ENCODE measurements around the gene ARFGEF3. TPM values are rescaled to one million over a fixed set of nuclear protein-coding genes. Genes with fewer than 3 reads are reported as not detected.
"Not testable (repeated sequence)": the region's sequence is repeated elsewhere in the genome, so short reads cannot be mapped to it uniquely, and the experiment has no call there.

ARFGEF3 gene
- total RNA-seq, 1 donor from 2014 or later: 40.1 TPM

DNA sequence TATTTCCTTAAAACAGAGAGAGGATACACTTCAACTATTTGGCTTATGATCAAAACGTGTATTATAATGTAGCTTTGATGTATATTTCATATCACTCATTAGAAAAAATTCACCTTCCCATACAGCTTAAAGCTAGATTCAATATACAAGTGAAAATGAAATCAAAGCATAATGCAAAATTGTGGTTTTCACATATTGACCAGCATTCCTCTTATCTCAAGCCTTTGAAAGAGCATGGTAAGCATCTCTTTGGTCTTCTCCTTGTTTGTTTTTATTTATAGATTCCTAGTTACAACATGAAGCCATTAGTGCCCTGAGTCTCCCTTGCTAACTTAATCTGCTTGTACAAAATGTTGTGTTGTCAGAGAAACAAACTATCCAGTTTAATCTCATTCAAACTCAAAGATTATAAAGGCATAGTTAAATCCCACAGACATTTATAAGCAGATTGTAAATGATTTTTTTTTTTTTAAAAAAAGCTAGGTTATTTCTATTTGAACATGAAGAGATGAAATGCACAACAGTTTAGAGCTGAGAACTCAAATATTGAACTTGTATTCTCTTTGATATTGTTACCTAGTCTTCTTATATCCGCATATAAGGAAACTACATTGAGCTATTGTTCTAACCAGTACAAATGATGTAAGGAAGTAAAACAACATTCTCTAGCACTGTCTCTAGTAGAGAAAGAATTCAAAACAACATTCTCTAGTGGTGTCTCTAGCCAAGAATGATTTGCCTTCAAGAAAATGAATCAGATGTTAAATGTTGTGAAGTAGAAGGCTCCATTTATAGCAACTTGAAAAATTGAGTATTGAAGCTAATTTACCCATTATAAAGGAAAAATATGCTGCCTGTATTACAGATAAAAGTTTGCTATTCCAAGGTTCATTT is 184.8 kb downstream of the ARFGEF3 start:
- no peak for DNase-seq (ENCODE audit: low spot score)

DNA sequence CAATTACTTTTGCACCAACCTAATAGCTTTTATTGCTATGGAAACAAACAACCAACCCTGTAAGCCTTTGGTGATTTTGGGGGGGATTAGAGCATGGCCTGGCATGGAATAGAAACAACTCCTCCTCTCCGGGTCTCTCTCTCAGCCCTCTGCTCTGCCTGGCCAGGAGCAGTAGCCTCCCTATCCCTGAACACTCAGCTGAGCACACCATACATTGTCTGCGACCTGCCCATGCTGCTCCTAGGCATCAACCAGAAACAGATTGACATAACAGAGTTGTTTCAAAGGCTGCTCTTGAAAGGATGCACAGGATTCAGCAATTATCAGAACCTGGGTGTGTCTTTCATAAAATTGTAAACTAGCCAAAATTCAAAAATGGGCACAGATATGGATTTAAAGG is 186.1 kb downstream of the ARFGEF3 start:
- DNase-seq (ENCODE audit: low spot score): no peak

DNA sequence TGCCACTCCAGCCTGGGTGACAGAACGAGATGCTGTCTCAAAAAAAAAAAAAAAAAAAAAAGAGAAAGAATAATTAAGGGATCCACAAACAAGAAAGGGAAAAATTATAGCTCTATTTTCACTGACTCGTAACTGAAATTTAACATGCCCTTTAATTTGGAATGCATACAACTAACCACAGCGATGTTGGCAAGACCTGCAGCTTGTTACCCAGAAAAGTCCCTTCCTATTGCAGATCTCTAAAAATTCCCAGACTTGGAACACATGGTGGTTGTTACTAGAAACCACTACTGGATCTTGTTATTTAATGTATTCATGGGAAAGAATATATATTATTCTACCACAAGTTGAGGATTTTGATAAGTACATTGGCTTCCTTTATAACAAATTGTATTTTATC is 188.2 kb downstream of the ARFGEF3 start:
- DNase-seq (ENCODE audit: low spot score): no peak

GRCh38 chr6:138357928-138358327 is 196.2 kb downstream of the ARFGEF3 start:
- DNase-seq (ENCODE audit: low spot score): no peak

DNA sequence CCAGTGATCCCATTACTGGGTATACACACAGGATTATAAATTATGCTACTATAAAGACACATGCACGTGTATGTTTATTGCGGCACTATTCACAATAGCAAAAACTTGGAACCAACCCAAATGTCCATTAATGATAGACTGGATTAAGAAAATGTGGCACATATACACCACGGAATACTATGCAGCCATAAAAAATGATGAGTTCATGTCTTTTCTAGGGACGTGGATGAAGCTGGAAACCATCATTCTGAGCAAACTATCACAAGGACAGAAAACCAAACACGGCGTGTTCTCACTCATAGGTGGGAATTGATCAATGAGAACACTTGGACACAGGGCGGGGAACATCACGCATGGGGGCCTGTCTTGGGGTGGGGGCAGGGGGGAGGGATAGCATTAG is 206.9 kb downstream of the ARFGEF3 start:
- DNase-seq (ENCODE audit: low spot score): not testable (repeated sequence)

GRCh38 chr6:138370631-138371451 is 209.1 kb downstream of the ARFGEF3 start:
- DNase-seq (ENCODE audit: low spot score): no peak

- DNase-seq (ENCODE audit: low spot score): no peak
Measured at GRCh38 chr6:138371452-138371711, 209.6 kb downstream of the ARFGEF3 start.

DNA sequence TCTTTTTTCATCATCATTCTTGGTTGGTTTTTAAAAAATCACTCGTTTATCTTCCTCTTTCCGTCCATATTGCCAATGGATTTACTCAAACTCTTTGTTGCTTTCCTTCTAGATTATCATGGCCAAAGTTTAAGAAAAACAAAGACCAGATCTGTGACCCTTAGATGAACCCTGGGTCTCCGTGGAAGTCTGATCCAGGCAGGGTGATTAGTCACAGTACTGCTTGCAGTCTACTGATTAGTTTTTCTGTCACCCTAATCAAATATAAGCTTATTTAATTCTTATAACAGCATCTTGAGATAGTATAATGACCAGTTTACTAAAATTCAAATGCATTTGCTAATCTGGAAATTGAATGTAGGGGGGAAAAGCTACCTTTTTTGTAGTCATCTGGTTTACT is 210.0 kb downstream of the ARFGEF3 start:
- DNase-seq (ENCODE audit: low spot score): no peak

DNA sequence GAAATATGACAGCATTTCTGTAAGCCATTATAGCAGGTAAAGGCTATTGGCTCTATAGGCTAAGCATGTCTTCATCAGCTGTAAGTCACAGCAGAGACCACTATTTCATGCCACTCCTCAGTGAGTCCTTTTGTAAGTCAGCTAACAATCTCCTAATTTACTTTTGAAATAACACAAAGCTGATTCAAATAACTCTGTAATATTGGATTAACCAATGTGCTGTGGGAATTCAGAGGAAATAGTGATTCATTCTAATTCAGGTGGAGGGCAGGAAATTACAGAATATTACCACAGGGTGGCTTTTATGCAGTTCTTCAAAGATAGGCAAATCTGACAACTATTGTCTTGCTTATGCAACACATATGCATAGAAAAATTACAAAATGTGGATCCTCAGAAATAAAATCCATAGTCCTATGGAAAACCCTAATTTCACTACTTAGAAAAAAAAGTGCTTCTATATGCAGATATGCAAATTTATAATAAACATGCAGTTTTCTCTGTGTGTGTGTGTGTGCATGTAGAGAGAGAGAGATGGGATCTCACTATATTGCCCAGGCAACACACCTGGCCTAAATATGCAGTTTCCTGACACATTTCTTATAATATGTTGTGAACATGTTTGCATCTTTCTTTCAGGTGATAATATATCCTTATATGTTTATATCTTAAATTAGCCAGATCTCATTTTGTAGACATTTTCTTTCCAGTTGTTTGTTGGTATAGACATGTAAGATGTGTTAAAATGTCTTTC is 211.1 kb downstream of the ARFGEF3 start:
- DNase-seq (ENCODE audit: low spot score): no peak

- DNase-seq (ENCODE audit: low spot score): no peak
Measured at GRCh38 chr6:138374230-138374629, 212.5 kb downstream of the ARFGEF3 start.

GRCh38 chr6:138374815-138375214 is 213.1 kb downstream of the ARFGEF3 start:
- no peak for DNase-seq (ENCODE audit: low spot score)

DNA sequence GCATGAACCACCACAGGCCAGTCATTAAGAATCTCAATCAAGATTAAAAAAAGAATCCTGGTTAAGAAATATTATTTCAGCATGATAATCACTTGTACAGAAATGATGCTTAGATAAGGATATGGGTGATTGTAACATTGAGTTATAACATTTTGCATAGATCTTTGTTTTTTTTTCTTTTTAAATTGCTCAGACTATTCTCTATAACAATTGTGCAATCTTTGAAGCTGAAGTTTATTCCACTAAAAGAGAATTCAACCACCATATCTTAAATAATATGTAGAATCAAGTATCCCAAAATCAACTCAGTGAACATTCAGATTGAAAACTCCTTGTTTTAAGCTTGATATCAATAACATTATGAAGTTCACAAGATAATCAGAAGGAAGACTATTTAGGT is 215.3 kb downstream of the ARFGEF3 start:
- DNase-seq (ENCODE audit: low spot score): no peak

GRCh38 chr6:138377844-138378243 is 216.1 kb downstream of the ARFGEF3 start, which contains the start of gene SMIM28:
SMIM28 (plus strand) TSS chr6:138377905; CDS start chr6:138378073, 168 bp downstream.
- DNase-seq (ENCODE audit: low spot score): no peak

DNA sequence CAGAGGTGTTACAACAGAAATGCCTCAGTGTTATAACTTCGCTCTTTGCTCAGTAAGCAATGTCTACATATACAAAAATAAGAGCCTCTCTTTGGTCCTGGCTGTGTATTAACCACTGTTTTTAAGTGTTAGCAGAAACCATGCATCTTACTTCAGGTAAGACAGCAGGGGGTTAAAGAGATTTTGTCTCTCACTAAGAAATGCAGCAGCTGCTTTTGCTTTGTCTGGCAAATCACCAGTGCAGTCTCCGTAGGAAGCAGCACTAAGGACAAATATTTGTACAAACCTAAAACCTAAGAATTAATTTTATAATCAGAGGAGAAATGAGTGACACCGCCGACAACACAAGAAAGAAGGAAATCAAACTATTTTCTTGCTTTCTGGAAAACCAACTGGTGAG is 216.7 kb downstream of the ARFGEF3 start:
- no peak for DNase-seq (ENCODE audit: low spot score)

DNA sequence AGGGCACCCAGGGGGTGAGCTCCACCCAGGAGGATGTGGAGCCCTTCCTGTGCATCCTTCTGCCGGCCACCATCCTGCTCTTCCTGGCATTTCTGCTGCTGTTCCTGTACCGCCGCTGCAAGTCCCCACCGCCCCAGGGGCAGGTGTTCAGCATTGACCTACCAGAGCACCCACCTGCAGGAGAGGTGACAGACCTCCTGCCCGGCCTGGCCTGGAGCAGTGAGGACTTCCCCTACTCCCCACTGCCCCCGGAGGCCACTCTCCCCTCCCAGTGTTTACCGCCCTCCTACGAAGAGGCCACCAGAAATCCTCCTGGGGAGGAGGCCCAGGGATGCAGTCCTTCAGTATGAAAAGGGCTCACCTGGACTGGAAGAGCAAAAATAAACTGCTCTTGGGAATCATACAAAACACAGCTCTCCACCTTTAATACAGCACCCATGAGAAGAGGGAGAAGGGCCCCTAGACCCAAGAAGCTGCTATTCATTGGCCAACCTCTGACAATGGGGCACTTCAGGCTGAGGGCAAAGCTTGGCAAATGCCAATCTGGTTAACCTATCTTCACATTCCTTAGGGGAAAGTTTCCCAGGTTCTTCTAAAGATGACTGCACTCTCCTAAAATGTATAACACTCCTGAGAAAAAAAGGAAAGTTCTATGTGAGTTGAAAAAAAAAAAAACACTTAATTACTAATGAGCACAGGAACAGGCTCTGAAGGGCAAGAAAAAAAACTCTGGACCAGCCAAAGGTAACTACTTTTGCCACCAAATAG is 220.9 kb downstream of the ARFGEF3 start:
- DNase-seq (ENCODE audit: low spot score): no peak

GRCh38 chr6:138383776-138384175 is 222.0 kb downstream of the ARFGEF3 start:
- no peak for DNase-seq (ENCODE audit: low spot score)

DNA sequence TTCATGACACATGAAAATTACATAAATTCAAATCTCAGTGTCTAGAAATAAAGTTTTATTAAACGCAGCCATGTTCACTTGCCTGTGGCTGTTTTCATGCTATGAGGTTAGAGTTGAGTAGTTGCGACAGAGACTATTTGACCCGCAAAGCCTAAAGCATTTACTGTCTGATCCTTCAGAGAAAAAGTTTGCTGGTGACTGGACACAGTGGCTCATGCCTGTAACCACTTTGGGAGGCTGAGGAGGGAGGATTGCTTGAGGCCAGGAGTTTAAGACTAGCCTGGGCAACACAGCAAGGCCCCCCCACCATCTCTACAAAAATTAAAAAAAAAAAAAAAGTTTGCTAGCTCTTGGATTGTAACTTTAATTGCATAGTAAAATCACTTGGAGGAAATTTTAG is 225.2 kb downstream of the ARFGEF3 start:
- DNase-seq (ENCODE audit: low spot score): no peak

- no peak for DNase-seq (ENCODE audit: low spot score)
Measured at GRCh38 chr6:138387577-138388368, 226.0 kb downstream of the ARFGEF3 start.

GRCh38 chr6:138389551-138389950 is 227.8 kb downstream of the ARFGEF3 start:
- no peak for DNase-seq (ENCODE audit: low spot score)

Measured in ureter (tissue), 1 donor.